HG03135 (cell line): Measurements from ENCODE around the gene WDR20.
"Not testable (repeated sequence)": the region's sequence is repeated elsewhere in the genome, so short reads cannot be mapped to it uniquely, and the experiment has no call there.

Experiments used
- ATAC-seq: cut with Tn5 transposase; IDR thresholded peaks from one replicate; pipeline ENCODE4 v1.9.1; 2021; ENCODE audit warnings: mild to moderate bottlenecking, moderate library complexity; ENCODE audit not compliant: unreplicated experiment

WDR20 gene

DNA sequence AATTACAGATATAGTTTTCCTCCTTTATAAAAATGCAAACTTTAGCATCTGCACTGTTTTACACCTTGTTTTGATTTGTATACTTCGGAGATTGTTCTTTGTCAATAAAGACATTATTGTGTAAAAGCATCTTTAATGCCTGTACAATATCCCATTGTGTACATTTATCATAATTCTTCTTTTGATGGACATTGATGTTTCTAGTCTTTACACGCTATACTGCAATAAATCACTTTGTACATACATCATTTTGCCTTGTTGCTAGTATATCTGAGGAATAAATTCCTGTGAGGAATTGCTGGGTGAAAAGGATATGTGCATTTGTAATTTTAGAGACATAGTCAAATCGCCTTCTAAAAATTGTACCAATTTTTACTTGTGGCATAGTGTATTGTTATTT, 30.4 kb downstream of the WDR20 start:
- no peak for ATAC-seq

DNA sequence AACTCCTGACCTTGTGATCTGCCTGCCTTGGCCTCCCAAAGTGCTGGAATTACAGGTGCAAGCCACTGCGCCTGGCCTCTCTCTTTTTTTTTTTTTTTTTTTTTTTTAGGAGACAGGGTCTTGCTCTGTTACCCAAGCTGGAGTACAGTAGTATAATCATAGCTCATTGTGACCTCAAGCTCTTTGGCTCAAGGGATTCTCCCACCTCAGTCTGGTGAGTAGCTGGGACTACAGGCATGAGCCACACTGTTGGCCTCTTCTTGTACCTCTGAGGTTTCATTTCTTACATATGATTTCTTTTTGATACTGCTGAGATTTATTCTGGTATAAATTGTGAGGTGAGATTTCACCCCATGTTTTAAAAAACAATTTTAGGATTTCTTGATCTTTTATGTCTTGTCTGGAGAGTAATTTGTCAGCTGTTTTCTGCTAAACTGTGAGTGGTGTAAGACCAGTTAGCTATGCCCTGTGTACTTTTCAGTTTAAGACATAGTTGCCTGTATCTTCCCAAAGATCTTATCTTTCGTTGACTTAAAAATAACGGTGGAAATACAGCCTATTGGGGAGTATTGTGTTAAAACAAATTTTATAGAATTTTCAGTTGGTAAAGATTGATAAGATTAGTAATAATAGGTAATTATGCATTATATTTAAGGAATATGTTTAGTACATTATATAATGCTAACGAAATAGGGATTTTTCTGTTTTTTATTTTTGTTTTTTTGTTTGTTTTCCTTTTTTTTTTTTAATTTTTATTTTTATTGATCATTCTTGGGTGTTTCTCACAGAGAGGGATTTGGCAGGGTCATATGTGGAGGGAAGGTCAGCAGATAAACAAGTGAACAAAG, 31.7 kb downstream of the WDR20 start:
- no peak for ATAC-seq

DNA sequence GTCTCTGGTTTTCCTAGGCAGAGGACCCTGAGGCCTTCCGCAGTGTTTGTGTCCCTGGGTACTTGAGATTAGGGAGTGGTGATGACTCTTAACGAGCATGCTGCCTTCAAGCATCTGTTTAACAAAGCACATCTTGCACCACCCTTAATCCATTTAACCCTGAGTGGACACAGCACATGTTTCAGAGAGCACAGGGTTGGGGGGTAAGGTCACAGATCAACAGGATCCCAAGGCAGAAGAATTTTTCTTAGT, 32.2 kb downstream of the WDR20 start:
- ATAC-seq: not testable (repeated sequence)

DNA sequence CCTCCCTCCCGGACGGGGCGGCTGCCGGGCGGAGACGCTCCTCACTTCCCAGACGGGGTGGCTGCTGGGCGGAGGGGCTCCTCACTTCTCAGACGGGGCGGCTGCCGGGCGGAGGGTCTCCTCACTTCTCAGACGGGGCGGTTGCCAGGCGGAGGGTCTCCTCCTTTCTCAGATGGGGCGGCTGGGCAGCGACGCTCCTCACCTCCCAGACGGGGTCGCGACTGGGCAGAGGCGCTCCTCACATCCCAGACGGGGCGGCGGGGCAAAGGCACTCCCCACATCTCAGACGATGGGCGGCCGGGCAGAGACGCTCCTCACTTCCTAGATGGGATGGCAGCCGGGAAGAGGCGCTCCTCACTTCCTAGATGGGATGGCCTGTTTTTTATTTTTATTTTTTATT, 33.0 kb downstream of the WDR20 start:
- ATAC-seq: not testable (repeated sequence)

DNA sequence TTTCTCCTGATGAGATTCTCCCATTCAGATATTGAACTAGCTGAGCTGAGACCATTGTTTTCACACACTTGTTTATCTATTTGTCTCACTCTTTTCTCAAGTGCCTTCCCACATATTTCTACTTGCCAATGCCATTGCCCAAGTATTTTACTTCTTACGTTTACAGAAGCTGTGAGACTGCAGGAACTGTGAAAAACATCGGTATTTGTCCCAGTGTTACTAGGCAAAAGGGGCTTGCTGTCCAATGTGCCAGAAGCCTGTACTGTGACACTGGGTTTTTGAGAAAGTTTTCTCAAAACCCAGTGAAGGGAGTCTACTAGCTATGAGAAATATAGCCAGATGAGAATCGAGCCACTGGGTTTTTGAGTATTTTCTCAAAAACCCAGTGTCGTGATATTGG, 37.5 kb downstream of the WDR20 start:
- no peak for ATAC-seq

DNA sequence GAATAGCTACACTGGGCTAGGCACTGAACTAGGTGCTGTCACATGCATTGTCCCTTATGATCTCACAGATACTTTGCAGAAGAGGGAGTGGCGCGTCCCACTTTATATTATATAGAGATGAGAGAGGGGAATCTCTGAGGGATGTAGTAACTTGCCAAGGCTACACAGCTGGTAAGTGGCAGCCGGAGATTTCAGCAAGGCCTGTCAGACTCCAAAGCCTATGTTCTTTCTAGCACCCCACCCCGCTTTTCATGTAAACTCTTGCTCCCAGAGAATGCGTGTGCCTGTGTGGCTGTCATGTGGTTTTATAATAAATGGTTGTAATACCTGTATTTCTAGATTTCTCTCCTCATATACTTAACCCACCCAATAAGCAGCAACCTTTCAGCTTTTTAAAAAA, 39.1 kb downstream of the WDR20 start:
- no peak for ATAC-seq

DNA sequence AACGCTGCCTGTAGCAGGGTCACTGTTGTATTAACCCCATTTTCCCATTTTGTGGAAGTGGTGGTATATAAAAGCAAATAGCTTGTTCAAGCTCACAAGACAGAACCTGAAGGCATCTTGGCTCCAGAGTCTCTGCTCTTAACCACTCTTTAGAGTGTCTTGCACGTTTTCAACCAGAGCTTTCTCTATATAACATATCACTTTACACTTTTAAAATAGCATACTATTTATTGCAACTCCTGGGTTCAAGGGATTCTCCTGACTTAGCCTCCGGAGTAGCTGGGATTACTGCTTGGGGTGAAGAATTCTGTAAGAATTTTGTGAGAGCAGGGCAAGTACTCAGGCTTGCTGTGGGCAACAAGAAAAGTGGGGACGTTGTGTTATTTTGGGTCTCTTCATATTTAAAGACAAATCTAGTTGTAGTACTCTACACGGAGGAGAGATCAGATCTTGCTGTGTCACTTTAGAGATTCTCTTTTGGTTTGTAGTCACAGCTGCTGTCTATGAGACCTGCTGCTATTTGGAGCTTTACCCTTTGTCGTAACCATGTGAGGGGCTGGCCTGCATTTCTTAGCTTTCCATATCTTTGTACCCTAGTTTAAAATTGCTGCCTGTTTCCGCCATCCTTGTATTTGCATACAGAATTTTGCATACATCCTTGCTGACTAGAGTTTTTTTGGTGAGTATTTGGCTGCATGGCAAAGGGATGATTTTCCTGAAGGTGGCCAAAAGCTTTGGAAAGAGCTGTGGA, 40.7 kb downstream of the WDR20 start:
- no peak for ATAC-seq

DNA sequence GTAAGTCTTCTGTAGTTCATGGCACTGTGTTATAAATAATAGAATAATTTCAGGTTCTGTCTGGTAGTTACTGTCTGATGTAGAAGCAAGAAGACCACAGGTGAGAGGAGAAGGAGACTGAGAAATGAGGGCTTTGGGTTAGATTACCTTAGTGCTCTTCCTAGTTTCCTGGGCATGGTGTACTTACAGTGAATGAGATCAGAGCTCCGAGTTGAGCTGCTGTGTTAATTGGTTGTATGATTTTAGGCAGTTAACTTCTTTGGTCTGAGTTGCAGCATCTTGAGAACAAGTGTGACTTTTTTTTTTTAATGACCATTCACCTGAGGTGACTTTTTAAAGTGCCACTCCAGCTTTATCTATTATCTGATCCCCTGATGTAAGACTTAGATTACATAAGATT, 41.5 kb downstream of the WDR20 start:
- no peak for ATAC-seq

DNA sequence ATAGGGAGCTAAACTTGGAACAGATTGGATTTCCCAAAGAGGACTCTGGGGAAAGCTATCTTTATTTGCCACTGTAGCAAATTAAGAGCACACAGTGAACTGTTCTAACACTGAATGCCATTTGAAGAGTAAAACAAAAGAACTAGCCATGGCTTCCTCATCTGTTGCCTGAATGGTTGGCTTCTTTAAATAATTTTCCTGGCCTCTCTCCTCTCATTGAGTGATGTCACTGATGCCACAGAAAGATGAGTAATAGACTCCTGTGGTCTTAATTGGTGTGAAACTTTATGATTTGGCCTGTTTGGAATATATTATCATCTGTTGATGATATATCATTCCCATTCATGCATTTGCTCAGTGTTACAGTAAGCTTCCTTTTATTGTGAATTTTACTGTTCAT, 42.5 kb downstream of the WDR20 start:
- no peak for ATAC-seq

DNA sequence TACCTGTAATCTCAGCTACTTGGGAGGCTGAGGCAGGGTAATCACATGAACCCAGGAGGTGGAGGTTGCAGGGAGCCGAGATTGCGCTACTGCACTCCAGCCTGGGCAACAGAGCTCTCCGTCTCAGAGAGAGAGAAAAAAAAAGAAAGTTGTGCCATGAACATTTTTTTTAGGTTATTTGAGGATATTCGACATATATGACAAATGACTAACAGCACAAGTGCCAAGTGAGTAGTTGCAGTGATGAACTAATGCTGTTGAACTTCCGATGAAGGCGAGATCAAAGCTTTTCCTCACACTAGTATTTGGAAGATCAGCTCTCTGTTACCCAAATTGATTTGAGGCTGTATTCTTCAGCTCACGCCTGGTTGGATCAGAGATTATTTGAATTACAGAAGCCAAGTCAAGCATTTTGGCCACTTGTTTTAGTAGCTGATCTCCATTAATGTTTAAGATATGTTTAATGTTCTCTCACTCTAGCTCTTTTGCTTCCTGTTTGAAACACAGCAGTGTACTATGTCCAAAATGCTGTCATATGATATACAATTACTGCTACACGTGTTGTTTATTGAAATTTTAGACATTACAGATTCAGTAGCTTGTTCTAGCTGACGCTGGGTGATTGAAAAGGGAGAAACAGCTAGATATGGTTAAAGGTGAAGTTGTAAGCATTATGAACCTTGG, 43.4 kb downstream of the WDR20 start:
- no peak for ATAC-seq

DNA sequence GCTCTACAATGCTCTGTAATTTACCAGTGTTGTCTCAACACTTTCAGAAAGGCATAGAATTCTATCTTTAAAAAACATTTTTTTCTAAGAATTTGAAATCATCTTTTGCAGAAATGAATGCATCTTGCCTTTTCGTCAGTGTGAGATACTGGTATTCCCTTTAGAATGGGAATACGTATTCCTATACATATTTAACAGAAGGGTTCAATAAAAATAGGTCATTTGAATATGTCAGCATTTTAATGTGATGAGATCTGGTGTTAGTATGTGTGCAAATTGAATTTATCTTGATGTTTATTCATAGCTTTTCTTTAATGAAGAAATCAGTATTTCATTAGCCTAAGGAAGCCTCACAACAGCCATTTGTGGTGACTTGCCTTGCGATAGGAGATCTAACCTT, 44.2 kb downstream of the WDR20 start:
- no peak for ATAC-seq

DNA sequence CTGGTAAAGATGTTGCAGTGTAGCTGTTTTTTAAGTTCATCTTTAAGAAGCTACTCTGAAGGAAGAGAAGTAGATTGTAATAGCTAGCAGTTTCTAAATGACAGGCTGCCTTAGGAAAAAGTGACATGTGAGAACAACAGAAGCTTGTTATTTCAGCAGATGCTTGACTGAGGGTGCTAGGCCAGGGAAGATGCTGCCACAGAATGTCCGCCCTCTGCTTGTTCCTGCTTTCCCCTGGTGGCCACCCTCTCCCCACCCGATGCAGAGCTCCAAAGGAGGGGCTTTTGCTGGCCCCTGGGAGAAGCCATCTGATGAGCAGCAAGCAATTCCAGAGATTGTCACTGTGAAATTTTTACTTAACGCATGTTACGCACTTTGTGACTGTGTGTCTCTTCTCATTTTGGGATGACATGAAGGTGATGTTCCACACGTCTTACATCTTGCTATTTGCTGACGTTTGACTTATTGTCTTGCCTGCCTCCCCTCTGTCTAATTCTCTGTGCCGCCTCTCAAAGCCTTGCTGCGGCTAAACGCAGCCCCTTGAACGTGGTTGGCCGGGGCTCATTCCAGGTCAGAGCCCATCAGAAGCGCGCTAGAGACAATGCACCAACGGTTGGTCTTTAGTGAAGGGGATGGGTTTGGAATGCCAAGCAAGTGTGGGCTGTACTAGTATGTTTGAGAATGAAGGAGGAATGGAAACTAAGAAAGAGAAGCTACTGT, 44.8 kb downstream of the WDR20 start:
- ATAC-seq: no peak

DNA sequence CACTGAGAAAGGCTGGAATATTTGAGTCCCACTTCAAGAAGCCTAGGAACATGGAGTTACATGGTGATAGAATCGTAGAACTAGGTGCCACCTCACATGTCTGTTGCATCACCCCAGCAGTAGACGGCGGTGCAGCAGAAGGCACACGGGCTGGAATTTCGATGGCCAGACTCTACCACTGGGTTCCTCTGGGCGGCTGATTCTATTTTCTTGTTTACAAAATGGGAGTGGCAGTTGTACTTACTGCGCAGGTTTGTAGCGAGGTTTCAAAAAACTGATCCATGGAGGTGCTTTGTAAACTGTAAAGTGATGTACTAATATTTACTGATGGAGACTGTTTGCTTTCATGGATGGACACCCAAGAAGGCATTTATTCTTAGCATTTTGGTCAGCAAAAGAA, 45.7 kb downstream of the WDR20 start:
- no peak for ATAC-seq

DNA sequence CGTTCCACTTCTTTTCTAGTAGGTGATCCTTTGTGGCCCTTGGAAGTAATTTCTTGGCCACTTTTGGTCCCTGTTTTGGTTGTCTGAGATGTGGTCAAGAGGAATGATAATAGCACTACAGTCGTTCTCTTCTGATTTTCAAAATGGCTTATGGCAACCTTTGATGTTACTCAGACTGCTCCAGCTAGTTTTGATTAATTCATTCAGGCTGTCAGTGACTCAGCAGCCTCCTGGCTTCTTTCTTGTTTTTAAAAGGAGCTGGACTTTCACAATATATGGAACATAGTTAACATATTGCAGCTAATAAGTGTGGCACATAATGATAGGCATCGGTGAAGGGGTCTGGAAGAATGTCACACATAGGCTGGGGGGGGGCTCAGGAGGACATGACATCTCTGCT, 47.3 kb downstream of the WDR20 start:
- no peak for ATAC-seq

DNA sequence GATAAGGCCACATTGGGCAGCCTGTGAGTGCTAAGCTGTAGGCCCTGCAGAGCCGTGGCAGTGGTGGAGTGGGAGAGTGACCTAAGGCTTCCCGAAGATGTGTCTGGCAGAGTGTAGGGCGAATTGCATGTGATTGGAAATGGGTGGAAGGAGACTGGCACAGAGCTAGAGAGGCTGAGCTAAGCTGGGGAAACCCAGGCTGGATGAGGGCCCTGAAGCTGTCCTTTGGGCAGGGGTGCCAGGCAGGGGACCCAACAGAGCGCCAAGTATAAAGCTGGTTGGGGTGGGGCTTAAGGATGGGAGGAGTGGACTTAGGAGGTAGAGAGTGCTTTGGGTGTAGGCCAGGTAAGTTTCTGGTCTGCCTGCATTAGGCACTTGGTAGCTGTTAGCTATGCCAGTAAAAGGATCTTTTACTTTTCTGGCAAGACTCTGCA, 47.9 kb downstream of the WDR20 start:
- no peak for ATAC-seq

DNA sequence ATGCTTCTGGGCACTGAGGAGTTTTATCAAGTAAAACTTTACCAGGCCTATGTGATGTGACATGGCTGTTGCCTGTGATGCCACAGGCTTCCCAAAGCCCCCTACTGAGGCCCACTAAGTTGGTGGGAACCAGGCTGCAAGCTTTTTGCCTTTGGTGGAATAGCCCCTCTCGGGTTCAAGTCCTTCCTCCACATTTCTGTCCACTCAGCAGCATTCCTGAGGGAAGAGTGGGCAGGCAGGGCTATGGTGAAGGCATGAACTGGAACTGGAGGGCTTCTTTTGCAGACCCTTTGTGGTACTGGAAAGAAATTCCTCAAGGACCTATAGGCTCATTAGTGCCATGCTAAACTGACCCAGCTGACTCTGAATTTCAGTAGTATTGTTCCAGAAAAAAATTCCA, 48.5 kb downstream of the WDR20 start:
- ATAC-seq: no peak

DNA sequence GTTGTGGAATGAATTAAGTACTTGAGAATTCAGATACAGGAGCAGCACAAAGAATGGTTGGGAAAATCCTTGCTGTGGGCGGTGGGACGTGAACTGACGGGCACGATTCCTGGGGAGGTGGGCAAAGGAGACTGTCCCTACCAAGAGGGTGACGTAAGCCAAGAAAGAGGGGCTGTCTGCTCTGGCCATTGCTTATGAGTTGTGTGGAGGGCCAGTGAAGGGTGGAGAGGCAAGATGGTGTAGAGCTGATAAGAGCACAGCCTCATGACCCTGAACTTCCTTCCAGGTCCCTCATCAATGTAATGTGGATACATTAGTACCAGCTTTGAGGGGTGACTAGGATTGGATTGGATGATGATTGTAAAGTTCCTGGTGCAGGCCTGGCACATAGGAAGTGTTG, 50.2 kb downstream of the WDR20 start:
- no peak for ATAC-seq

DNA sequence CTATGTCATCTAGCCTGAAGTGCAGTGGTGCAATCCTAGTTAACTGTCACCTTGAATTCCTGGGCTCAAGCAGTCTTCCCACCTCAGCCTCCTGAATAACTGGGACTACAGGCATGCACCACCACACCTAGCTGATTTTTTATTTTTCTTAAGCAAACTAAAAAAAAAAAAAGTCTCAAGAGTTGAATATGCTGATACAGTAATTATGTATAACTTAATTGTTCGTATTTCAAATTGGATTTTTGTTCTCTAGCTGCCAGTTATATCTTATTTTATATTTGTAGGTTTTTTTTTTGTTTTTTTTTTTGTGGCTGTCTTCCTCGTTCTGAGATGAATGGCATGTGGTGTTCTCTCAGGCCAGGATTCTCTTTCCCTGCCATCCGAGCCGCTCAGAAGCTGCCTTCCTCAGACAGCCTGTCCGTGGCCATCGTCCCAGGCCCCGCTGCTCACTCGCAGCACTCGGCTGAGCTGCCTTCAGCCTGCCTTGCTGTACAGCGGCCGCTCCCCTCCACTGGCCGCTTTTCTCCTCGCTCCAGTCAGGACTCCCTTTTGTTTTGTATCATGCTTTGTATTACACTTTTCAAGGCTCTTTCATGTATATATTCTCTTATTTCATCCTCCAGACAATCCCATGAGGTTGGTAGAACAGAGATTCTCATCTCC, 53.3 kb downstream of the WDR20 start:
- ATAC-seq: no peak

DNA sequence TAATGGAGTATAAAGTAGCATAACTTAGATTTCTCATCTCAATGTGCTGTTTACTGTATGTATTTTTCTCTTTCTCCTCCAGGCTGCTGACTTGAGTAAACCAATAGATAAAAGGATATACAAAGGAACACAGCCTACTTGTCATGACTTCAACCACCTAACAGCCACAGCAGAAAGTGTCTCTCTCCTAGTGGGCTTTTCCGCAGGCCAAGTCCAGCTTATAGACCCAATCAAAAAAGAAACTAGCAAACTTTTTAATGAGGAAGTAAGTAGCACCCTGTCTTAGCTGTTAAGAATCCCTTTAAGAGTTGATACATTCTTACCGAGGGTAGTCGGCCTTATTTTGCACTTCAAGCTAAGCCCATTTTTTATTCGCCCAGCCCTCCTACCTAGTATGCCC, 55.2 kb downstream of the WDR20 start:
- no peak for ATAC-seq

DNA sequence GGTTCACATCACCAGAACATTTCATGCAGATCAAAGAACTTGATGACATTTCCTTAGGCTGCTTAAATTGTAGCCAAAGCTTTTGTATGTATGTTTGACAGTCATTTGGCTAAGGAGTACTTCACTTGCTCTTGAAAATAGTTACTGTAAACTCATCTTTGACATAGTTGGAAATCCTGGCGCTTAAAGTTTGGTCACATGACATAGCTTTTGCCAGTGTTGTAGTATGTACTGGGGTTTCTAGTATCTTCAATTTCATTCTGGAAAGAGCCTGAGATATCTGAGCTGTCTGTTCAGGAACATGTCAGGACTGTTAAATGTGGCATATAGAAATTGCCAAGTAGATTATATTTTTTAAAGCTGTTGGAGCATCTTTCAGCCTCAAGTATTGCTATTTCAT, 55.7 kb downstream of the WDR20 start:
- ATAC-seq: no peak
